VCaP (cell line): ENCODE measurements around the gene PRKCZ.
A peak's percentile ranks its signal among the peaks of the same experiment; 100 is the strongest.

ENCODE experiments used
- H3K27ac ChIP-seq: fragments of 450-650 bp; 2 replicates; pipeline ENCODE4 v1.5.1; 2017
- CTCF ChIP-seq: fragments of 450-650 bp; conservative IDR thresholded peaks from 2 replicates; pipeline ENCODE4 v1.5.1; 2017; ENCODE audit warnings: mild to moderate bottlenecking, moderate library complexity

The PRKCZ gene

GRCh38 chr1:2041887-2042286 lies 8.3 kb upstream of the PRKCZ start:
- TF ChIP-seq CTCF = no peak
- H3K27ac ChIP-seq = no peak overlapping the region

- no peak overlapping the region for H3K27ac ChIP-seq
- TF ChIP-seq CTCF = 0 out of 2 replicates have a peak, but pooled peaks have one; percentile 5
Measured at GRCh38 chr1:2042830-2043773, 7.1 kb upstream of the PRKCZ start.

GRCh38 chr1:2043886-2044285 lies 6.3 kb upstream of the PRKCZ start:
- peak overlapping the region; percentile 59; the same call in 1 of the 2 replicates for H3K27ac ChIP-seq
- TF ChIP-seq CTCF = no peak

GRCh38 chr1:2044510-2045319 lies 5.5 kb upstream of the PRKCZ start:
- H3K27ac ChIP-seq = peak overlapping the region; percentile 59; the same call in 1 of the 2 replicates
- peak; percentile 98 for TF ChIP-seq CTCF

GRCh38 chr1:2045468-2046173 lies 4.6 kb upstream of the PRKCZ start:
- TF ChIP-seq CTCF = no peak

GRCh38 chr1:2046174-2046917 lies 3.9 kb upstream of the PRKCZ start:
- peak; percentile 95 for TF ChIP-seq CTCF
- H3K27ac ChIP-seq = no peak overlapping the region

More at GRCh38 chr1:2045468-2046173, 4.6 kb upstream of the PRKCZ start:
- H3K27ac ChIP-seq = peak overlapping the region; percentile 59; the same call in 1 of the 2 replicates
